ENCODE data around the gene ORM1. TPM values are rescaled to one million over a fixed set of nuclear protein-coding genes. Genes with fewer than 3 reads are reported as not detected.

ORM1 gene
- total RNA-seq, 1 experiment from 2014 or later, result not detected

DNA sequence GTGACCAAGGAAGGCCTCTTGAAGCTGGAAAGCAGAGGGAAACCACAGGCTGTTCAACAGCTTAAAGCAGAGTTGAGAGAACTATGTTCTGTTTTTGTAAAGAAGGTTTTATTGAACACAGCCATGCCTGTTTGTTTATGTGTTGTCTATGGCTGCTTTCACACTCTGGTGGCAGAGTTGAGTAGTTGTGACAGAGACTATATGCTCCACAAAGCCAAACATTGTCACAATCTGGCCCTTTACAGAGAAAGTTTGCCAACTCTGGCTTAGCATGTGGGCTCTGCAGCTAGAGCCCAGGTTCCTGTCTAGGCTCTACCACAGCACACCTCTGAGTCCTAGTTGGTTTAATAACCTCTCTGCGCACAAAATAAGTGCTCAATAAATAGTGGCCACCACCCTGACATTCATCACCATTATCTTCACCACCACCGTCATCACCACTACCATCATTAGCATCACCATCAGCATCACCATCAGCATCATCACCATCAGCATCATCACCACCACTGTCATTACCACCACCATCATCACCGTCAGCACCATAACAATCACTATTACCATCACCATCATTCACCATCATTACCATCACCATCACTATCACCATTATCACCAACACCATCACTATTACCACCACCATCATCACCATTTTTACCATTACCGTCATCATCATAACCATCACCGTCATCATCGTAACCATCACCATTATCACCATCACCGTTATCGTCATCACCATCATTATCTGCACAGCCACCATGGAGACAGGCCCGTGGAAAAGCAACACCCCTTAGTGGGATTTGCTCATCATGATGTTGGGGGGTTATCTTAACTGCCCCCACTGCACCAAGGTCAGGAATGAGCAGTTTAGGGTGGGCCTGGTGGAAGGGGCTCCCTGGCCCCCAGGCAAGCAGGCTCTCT is 46.6 kb downstream of the ORM1 start:
- no peaks in the 10 kb centered on the region for H3K79me2 ChIP-seq (ENCODE audit: low read depth)
- H3K27me3 ChIP-seq (ENCODE audit: insufficient read depth, low read depth), result no peaks in the 10 kb centered on the region
- H3K27ac ChIP-seq, result no peak overlapping the region
- no peaks in the 10 kb centered on the region for H4K20me1 ChIP-seq (ENCODE audit: insufficient read depth)
- no peak overlapping the region for H3K4me2 ChIP-seq
- intact Hi-C loops (cut with micrococcal nuclease; ENCODE audit: unreplicated experiment), result no loop called here
- H3K4me1 ChIP-seq (replicated peaks; ENCODE audit: insufficient read depth), result peaks cover 26% of the 10 kb centered on the region
- H3K36me3 ChIP-seq (ENCODE audit: low read depth), result no peaks in the 10 kb centered on the region
- H3K9me3 ChIP-seq (ENCODE audit: insufficient read depth, low read depth), result no peaks in the 10 kb centered on the region
- BruUV-seq (replicated peaks), result no TSS peak
- H3K4me3 ChIP-seq, result no peak overlapping the region
- peaks cover 19% of the 10 kb centered on the region; the same call in 1 of the 2 replicates for H3F3A ChIP-seq (ENCODE audit: insufficient read depth, low read depth)
- H3K9me2 ChIP-seq (ENCODE audit: insufficient read depth), result no peaks in the 10 kb centered on the region
- POLR2A ChIA-PET (ENCODE audit: unreplicated experiment), result no interaction called here
- no peak for DNase-seq
- CTCF ChIA-PET, result no interaction called here
- no peak overlapping the region for H2AFZ ChIP-seq
- TF ChIP-seq, protein P1, sequence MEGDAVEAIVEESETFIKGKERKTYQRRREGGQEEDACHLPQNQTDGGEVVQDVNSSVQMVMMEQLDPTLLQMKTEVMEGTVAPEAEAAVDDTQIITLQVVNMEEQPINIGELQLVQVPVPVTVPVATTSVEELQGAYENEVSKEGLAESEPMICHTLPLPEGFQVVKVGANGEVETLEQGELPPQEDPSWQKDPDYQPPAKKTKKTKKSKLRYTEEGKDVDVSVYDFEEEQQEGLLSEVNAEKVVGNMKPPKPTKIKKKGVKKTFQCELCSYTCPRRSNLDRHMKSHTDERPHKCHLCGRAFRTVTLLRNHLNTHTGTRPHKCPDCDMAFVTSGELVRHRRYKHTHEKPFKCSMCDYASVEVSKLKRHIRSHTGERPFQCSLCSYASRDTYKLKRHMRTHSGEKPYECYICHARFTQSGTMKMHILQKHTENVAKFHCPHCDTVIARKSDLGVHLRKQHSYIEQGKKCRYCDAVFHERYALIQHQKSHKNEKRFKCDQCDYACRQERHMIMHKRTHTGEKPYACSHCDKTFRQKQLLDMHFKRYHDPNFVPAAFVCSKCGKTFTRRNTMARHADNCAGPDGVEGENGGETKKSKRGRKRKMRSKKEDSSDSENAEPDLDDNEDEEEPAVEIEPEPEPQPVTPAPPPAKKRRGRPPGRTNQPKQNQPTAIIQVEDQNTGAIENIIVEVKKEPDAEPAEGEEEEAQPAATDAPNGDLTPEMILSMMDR (conservative IDR thresholded peaks at IDR 0.05), result no peak
- no peak for TF ChIP-seq EZH2 (IDR thresholded peaks at IDR 0.05; ENCODE audit: low read depth)

DNA sequence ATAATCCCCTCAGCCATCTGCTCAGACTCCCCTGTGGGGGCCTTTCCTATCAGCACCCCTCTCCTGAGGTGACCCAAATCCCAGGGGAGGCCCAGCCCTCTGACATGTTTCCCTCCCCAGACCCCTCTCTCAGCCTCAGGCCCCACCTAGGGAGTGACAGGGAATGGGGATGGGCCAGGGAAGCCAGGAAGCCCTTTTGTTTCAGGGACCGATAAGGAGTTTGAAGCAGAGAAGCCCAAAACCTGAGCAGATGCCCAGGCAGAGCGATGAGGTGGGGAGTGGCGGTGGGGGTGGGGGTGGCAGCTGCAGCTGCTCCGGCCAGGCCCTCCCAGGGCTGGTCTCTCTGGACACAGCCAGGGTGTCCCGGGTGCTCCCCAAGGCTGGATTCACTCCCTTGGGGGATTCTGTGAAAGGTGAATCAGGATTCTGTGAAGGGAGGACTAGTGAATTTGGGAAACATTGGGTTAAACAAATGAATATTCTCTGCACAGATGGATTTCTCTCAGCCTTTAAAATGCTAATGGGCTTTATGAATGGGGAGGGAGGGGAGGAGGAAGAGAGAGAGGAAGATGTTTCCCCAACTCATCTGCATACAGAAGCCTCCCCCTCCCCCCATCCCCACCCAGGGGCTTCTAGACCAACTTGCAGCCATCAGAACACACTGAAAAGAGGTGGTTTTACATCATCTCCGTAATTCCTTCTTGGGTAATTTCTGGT is 47.5 kb downstream of the ORM1 start:
- no peaks in the 10 kb centered on the region for H3K79me2 ChIP-seq (ENCODE audit: low read depth)
- no peak overlapping the region for H2AFZ ChIP-seq
- peaks cover 15% of the 10 kb centered on the region; the same call in 1 of the 2 replicates for H3F3A ChIP-seq (ENCODE audit: insufficient read depth, low read depth)
- H3K9me2 ChIP-seq (ENCODE audit: insufficient read depth), result no peaks in the 10 kb centered on the region
- POLR2A ChIA-PET (ENCODE audit: unreplicated experiment), result no interaction called here
- H3K4me3 ChIP-seq, result no peak overlapping the region
- CTCF ChIA-PET, result no interaction called here
- H3K4me1 ChIP-seq (replicated peaks; ENCODE audit: insufficient read depth), result peaks cover 17% of the 10 kb centered on the region
- no TSS peak for BruUV-seq (replicated peaks)
- no peak for DNase-seq
- no peaks in the 10 kb centered on the region for H3K36me3 ChIP-seq (ENCODE audit: low read depth)
- TF ChIP-seq EZH2 (IDR thresholded peaks at IDR 0.05; ENCODE audit: low read depth), result no peak
- TF ChIP-seq, protein P1 (conservative IDR thresholded peaks at IDR 0.05), result no peak
- H4K20me1 ChIP-seq (ENCODE audit: insufficient read depth), result no peaks in the 10 kb centered on the region
- intact Hi-C loops (cut with micrococcal nuclease; ENCODE audit: unreplicated experiment), result no loop called here
- no peaks in the 10 kb centered on the region for H3K9me3 ChIP-seq (ENCODE audit: insufficient read depth, low read depth)
- H3K27ac ChIP-seq, result no peak overlapping the region
- H3K27me3 ChIP-seq (ENCODE audit: insufficient read depth, low read depth), result no peaks in the 10 kb centered on the region
- H3K4me2 ChIP-seq, result no peak overlapping the region

DNA sequence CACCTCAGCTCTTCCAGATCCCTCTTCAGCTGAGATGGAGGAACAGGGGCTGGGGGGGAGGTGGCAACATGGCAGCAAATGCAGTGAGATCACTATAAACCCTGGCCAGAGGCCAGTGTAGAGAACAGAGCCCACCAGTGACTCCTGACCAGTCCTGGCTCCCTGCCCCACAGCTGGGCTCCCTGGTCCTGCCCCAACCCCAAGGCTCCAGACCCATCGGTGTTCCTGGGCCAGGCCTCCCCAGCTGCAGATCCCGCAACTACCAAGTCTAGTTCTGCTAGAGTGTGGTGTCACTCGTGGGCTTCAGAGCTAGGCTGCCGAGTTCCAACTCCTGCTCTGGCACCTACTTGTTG is 48.0 kb downstream of the ORM1 start:
- Histone ChIP-seq H3K27ac (no peak overlapping the region), H3K27me3 (ENCODE audit: insufficient read depth, low read depth) (no peaks in the 10 kb centered on the region), H3K4me3 (no peak overlapping the region), H3K9me2 (ENCODE audit: insufficient read depth) (no peaks in the 10 kb centered on the region), H3K4me2 (no peak overlapping the region), H4K20me1 (ENCODE audit: insufficient read depth) (no peaks in the 10 kb centered on the region), H3K36me3 (ENCODE audit: low read depth) (no peaks in the 10 kb centered on the region), H2AFZ (no peak overlapping the region), H3K9me3 (ENCODE audit: insufficient read depth, low read depth) (no peaks in the 10 kb centered on the region), H3K4me1 (replicated peaks; ENCODE audit: insufficient read depth) (peaks cover 13% of the 10 kb centered on the region), H3K79me2 (ENCODE audit: low read depth) (no peaks in the 10 kb centered on the region), H3F3A (ENCODE audit: insufficient read depth, low read depth) (peaks cover 11% of the 10 kb centered on the region; the same call in 1 of the 2 replicates)
- intact Hi-C loops (cut with micrococcal nuclease; ENCODE audit: unreplicated experiment), result no loop called here
- no TSS peak for BruUV-seq (replicated peaks)
- CTCF ChIA-PET, result no interaction called here
- POLR2A ChIA-PET (ENCODE audit: unreplicated experiment), result no interaction called here
- no peak for DNase-seq
- TF ChIP-seq, protein P1 (conservative IDR thresholded peaks at IDR 0.05), result no peak
- TF ChIP-seq EZH2 (IDR thresholded peaks at IDR 0.05; ENCODE audit: low read depth), result no peak

Measured in PC-9 (cell line).